GM12891 (cell line): ENCODE measurements around the gene RAD21L1.

Experiments
- POLR2A ChIP-seq: IDR thresholded peaks from 2 replicates; pipeline ENCODE4 v1.6.1; 2011; ENCODE audit warnings: low read depth, low read length, control low read depth
- POLR2AphosphoS5 ChIP-seq: IDR thresholded peaks from 2 replicates; pipeline ENCODE4 v1.6.1; 2011; ENCODE audit warnings: low read depth, low read length, control low read depth

GRCh38 chr20:1229541-1229940 lies 3.7 kb downstream of the RAD21L1 start:
- TF ChIP-seq POLR2A (no peak), POLR2AphosphoS5 (no peak)
